ENCODE results near the gene GIMD1. TPM values are rescaled to one million over a fixed set of nuclear protein-coding genes. Genes with fewer than 3 reads are reported as not detected.

Gene GIMD1
- total and polyA plus RNA-seq, 2 donors (not counting 3 experiments of a cell fraction or from before 2014, with no cell fraction given): not detected

DNA sequence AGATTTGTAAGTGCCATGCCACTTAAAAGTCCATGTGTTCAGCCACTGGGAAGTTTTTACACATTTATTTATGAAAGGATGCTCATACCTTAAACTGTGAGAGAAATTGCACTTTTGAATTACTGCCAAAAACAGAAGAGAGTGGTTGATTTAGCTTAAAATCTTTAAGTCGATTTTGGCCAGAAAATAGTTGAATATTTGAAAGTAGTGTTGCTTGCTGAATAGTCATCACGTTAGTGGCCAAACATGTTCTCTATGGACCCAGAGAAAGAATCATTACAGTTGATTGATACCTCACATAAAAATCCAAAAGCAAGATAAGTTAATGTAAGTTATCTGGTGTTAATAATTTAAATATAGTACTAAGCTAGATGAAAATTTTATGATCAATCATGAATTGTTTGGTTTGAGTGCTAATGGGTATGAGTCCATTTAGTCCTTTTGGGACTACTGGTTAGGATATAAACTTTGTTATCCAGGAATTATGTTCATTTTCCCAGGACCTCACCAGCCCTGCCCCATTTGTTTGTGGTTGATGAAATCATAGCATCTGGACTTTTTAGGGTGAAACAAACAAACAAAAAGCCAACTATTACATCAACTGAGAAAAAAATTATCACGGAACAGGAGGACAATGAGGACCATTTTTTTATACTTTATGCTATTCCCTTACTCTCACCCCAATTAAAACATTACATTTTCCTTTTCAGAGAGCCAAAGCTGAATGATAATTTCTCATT, 6.3 kb downstream of the GIMD1 start:
- TF ChIP-seq FOS (IDR thresholded peaks at IDR 0.05; ENCODE audit: borderline replicate concordance, insufficient read depth, low read length) (no peak), GATA2 (IDR thresholded peaks at IDR 0.05; ENCODE audit: insufficient read depth, insufficient read length, low read depth, low read length) (no peak), POLR2AphosphoS5 (IDR thresholded peaks at IDR 0.05; ENCODE audit: insufficient read depth, low read depth, low read length) (no peak), EZH2 (IDR thresholded peaks at IDR 0.05; ENCODE audit: borderline replicate concordance, low read depth, low read length, severe bottlenecking) (no peak), JUN (IDR thresholded peaks at IDR 0.05; ENCODE audit: borderline replicate concordance, insufficient read depth, insufficient read length, low read depth) (no peak), MYC (IDR thresholded peaks at IDR 0.05; ENCODE audit: low read depth, low read length) (no peak), CTCF (IDR thresholded peaks at IDR 0.05; ENCODE audit: extremely low read depth in 1 of 2, insufficient read depth in 1 of 2, low read depth in 1 of 2, low read length in 2 of 2) (no peak), POLR2A (IDR thresholded peaks at IDR 0.05; ENCODE audit: low read depth, low read length) (no peak)
- TF ChIP-seq, protein P1, sequence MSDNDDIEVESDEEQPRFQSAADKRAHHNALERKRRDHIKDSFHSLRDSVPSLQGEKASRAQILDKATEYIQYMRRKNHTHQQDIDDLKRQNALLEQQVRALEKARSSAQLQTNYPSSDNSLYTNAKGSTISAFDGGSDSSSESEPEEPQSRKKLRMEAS (IDR thresholded peaks at IDR 0.05; ENCODE audit: insufficient read depth, insufficient read length): no peak
- intact Hi-C loops (cut with micrococcal nuclease): no loop called here
- H3K79me2 ChIP-seq (ENCODE audit: control insufficient read depth, insufficient read depth, low read length): no peaks in the 10 kb centered on the region
- no TSS peak for BruUV-seq (replicated peaks)
- H2AFZ ChIP-seq (ENCODE audit: low read depth, low read length): no peak overlapping the region
- H3K36me3 ChIP-seq (ENCODE audit: control insufficient read depth in 2 of 2, extremely low read depth in 1 of 2, insufficient read depth in 2 of 2, low read length in 2 of 2): no peaks in the 10 kb centered on the region
- no peak overlapping the region for H3K27ac ChIP-seq (ENCODE audit: insufficient read depth, low read depth, low read length)
- no peak for FAIRE-seq
- no peak overlapping the region for H3K9ac ChIP-seq (replicated peaks; ENCODE audit: extremely low read depth, insufficient read depth, low read length)
- POLR2A ChIA-PET: no interaction called here
- H4K20me1 ChIP-seq (replicated peaks; ENCODE audit: control insufficient read depth, extremely low read depth, insufficient read depth, low read length): no peaks in the 10 kb centered on the region
- CTCF ChIA-PET: interaction anchor here (2.1 kb wide), 1 partner anchor 31 kb away, joined by 4 read pairs; no protein-coding TSS in a partner anchor
- H3K4me2 ChIP-seq (ENCODE audit: insufficient read depth, low read length): no peak overlapping the region
- no peak overlapping the region for H3K4me3 ChIP-seq (replicated peaks in 1 of 3; ENCODE audit: insufficient read depth in 1 of 3, low read depth in 1 of 3, low read length in 3 of 3)
- no peaks in the 10 kb centered on the region for H3K9me1 ChIP-seq (replicated peaks; ENCODE audit: control insufficient read depth, extremely low read depth, insufficient read depth, low read length)
- peaks cover 12% of the 10 kb centered on the region for H3K4me1 ChIP-seq (ENCODE audit: control insufficient read depth, extremely low read depth, insufficient read depth, low read length)
- dilution Hi-C loops (cut with MboI; ENCODE audit: extremely low pct_ligation_motif_present, low sequenced_read_pairs): no loop called here
- H3K27me3 ChIP-seq (ENCODE audit: control insufficient read depth in 2 of 2, insufficient read depth in 2 of 2, low read length in 2 of 2): peaks cover 0 to 2% of the 10 kb centered on the region in 2 experiments
- no peak for DNase-seq (ENCODE audit: low read depth, low spot score)
- H3K9me3 ChIP-seq (replicated peaks; ENCODE audit: control insufficient read depth, insufficient read depth, low read length): no peaks in the 10 kb centered on the region
